H1 (cell line): ENCODE measurements around the gene CEP350. TPM values are rescaled to one million over a fixed set of nuclear protein-coding genes. Genes with fewer than 3 reads are reported as not detected.

Experiments
- GTF2F1 ChIP-seq: IDR thresholded peaks from 2 replicates; pipeline ENCODE4 v1.6.1; 2012; ENCODE audit warnings: low read depth, low read length, improper control_type of control experiment, borderline replicate concordance
- RNF2 ChIP-seq: fragments of 200-900, 300-1000 bp; sonication (generic); IDR thresholded peaks from 2 replicates; pipeline ENCODE4 v1.7.1; 2016; ENCODE audit warnings: borderline replicate concordance, low read depth, mild to moderate bottlenecking, antibody characterized with exemption, low read length; ENCODE audit not compliant: poor library complexity, severe bottlenecking; ENCODE audit errors: missing control alignments
- SIN3A ChIP-seq, 2 experiments: IDR thresholded peaks in 1 of 2; conservative IDR thresholded peaks in 1 of 2; 2 replicates each; pipeline ENCODE4 v1.6.1; 2011 to 2012; ENCODE audit warnings: low read length in 2 of 2, improper control_type of control experiment in 1 of 2, low read depth in 1 of 2, mild to moderate bottlenecking in 1 of 2
- SIX5 ChIP-seq: IDR thresholded peaks from 2 replicates; pipeline ENCODE4 v1.6.1; 2011; ENCODE audit warnings: mild to moderate bottlenecking, low read depth, low read length
- TEAD4 ChIP-seq: IDR thresholded peaks from 2 replicates; pipeline ENCODE4 v1.6.1; 2012; ENCODE audit warnings: low read depth, low read length, inconsistent platforms, mixed read lengths
- polyA plus RNA-seq, 7 experiments: library from polyadenylated mRNA; depleted of rRNA in 3 of 7; stranded (reverse) in 5 of 7; unstranded in 2 of 7; fragments of >200 nt in 5 of 7; fragments of 200-250 nt in 2 of 7; gene quantifications; 1 replicate in 5 of 7; 2 replicates in 1 of 7; 4 replicates in 1 of 7; pipeline versions ENCODE4 v1.2.1 to v1.2.3, GENCODE V29; 2011 to 2013; ENCODE audit warnings: missing spikeins in 2 of 7, mixed read lengths in 2 of 7
- total RNA-seq: library from RNA; stranded (reverse); fragmentation: NEBNext Ultra II Directional; extraction: Animal tissue kit (Norgen Biotek cat#: 25700); gene quantifications from 2 replicates; pipeline ENCODE4 v1.2.1, GENCODE V29; 2021

CEP350 gene
- total and polyA plus RNA-seq, 2 of the 8 experiments (the other 6 are each of a cell fraction or from before 2014, with no cell fraction given), result 5.6 to 39.4 TPM

DNA sequence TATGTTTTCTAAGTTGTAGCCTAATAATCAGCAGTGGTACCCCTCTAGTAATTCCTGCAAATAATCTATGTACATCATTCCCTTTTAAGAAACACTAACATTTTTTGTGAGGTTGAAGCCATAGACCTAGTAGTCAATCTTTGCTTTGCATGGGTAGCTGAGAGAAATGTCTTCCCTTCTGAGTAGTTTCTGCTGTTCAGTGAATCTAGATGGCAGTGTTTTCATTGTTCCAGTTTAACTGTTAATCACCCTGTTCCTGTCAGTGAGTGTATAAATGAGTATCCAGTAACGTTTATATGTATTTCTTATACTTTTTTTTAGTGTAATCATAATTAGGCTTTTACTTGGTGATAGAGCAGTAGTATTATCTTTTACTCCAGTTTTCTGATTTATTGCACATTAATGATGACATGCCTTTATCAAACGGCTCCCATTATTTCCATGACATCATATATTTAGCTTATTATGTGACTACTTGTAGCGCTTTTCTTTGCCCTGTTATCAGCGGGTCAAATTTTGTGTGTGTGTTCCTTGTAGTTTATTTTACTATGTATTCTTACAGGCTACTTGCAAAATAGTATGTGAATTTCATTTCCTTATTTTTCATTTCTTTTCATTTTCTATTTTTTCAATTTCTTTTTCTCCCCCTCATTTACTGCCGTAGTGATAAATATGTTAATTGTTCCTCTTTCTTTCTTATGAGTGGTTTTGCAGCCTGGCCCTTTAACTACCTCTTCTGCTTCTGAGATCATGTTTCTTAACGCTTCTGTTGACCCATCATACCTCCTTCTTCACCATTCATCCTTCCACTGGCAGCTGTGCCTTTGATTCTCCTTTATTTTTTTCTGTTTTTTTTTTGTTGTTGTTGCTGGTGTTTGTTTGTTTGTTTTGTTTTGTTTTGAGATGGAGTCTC lies 18.8 kb downstream of the CEP350 start (continued):
- no peak for TF ChIP-seq TEAD4
- no peak for TF ChIP-seq SIX5
- no peak for TF ChIP-seq SIN3A (conservative IDR thresholded peaks at IDR 0.05 in 1 of 2, IDR thresholded peaks at IDR 0.05 in 1 of 2; ENCODE audit: low read depth in 1 of 2, low read length in 2 of 2)
- no peak for TF ChIP-seq GTF2F1
- no peak for TF ChIP-seq RNF2
